Measurements from ENCODE around the gene CA10.

The CA10 gene

DNA sequence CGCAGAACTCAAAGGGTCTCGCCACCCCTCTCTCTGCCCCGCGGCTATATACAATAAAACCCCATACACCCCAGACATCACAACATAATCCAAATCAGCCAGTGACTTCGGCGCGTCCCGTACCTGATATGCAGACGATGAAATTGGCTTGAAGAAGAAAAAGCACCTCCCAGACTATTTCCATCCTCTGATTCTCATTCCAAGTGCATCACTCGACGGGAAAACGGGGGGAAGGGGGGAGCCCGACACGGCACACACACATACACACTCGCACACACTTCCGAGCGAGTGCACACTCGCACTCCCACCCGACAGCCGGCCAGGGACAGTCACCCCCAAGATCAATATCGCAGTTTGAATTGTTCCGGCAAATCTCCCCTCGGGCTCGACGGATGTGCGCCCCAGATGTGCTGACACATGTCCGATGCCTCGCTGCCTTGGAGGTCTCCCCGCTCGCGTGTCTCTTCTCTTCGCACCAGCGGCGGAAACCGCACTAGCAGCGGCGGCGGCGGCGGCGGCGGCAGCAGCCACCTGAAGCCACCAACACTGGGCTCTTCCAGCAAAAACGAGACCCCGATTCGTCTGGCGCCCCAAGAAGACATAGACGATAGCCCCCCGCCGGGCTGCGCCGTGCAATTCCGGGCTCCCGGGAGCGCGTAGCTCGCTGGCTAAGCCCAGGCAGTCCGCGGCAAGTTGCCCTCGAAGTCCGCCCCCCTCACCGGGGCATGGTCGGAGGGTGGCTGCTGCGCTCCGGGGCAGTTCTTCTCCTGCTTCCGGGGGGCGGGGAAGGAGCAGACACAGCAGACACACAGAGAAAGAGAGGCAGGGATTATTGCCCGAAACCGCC is 688 bp downstream of the CA10 start:
- FAIRE-seq (no peak), DNase-seq (ENCODE audit: insufficient read length) (no peak)
- TF ChIP-seq POLR2AphosphoS5 (IDR thresholded peaks at IDR 0.05; ENCODE audit: low read depth, low read length) (no peak), TAF1 (IDR thresholded peaks at IDR 0.05; ENCODE audit: borderline replicate concordance, low read depth, low read length) (no peak), POLR2A (IDR thresholded peaks at IDR 0.05; ENCODE audit: low read depth, low read length) (no peak)

GRCh38 chr17:52156576-52157570 is 1.6 kb downstream of the CA10 start:
- FAIRE-seq (no peak), DNase-seq (ENCODE audit: insufficient read length) (no peak)

DNA sequence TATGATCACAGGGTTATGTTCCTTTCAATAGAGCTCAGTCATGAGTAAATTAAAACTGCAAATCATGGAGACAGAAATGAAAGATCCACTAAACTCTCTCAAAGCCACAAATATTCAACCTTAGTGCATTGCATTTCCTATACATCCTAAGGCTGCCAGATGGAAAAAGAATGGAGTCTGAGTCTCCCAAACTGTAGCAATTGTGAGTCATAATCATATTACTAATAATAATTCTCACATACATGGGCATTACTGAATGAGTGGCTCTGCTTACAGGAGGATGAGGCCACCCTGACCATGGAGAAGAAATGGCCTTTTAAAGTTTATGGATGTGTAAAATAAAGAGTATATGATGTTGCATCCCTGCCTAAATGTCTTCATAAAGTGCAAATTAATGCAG is 3.2 kb downstream of the CA10 start:
- TF ChIP-seq POLR2A (IDR thresholded peaks at IDR 0.05; ENCODE audit: low read depth, low read length) (no peak), POLR2AphosphoS5 (IDR thresholded peaks at IDR 0.05; ENCODE audit: low read depth, low read length) (no peak), TAF1 (IDR thresholded peaks at IDR 0.05; ENCODE audit: borderline replicate concordance, low read depth, low read length) (no peak)
- no peak for FAIRE-seq
- DNase-seq (ENCODE audit: insufficient read length), result no peak

More at GRCh38 chr17:52156576-52157570, 1.6 kb downstream of the CA10 start:
- TF ChIP-seq TAF1 (IDR thresholded peaks at IDR 0.05; ENCODE audit: borderline replicate concordance, low read depth, low read length) (no peak), POLR2AphosphoS5 (IDR thresholded peaks at IDR 0.05; ENCODE audit: low read depth, low read length) (no peak), POLR2A (IDR thresholded peaks at IDR 0.05; ENCODE audit: low read depth, low read length) (no peak)

DNA sequence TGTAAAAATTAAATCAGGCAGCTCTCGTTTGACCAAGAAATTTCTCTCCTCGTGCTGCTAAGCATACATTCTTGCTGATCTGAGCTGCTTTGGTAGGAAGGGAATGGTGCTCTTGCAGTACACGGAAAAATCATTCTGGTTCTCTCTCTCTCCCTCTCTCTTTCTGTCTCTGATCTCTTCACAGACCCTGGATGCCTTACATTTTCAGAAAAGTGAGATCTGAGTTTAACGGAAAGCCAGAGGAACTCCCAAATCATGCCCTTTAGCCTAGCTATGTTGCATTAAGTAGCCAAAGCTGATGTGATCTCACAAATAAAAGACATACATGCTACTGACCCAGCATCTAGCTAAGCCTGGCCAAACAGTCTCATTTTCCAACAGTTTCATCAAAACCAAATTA is 4.0 kb downstream of the CA10 start:
- FAIRE-seq, result no peak

GRCh38 chr17:52150935-52151334 is 7.6 kb downstream of the CA10 start:
- DNase-seq (ENCODE audit: insufficient read length) (no peak), FAIRE-seq (no peak)

More for the DNA sequence above, 4.0 kb downstream of the CA10 start:
- DNase-seq (ENCODE audit: insufficient read length), result no peak
- TF ChIP-seq POLR2AphosphoS5 (IDR thresholded peaks at IDR 0.05; ENCODE audit: low read depth, low read length) (no peak), POLR2A (IDR thresholded peaks at IDR 0.05; ENCODE audit: low read depth, low read length) (no peak), TAF1 (IDR thresholded peaks at IDR 0.05; ENCODE audit: borderline replicate concordance, low read depth, low read length) (no peak)

DNA sequence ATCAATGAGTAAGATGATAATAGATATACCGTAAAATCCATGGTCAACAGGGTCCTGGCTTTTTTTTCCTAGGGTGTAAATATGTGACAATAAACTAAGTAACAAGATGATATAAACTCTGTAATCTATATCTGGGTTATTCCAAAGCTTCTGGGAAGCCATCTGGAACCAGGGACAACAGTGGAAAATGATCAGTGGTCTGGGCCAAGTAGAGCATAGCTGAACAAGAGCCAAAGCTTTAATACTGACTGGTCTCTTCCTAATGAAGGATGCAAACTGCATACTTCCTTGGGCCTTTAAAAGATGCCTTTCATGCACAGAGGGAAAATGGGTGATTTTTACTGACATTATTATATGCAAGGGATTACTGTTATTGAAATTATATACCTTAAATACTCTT is 8.9 kb downstream of the CA10 start:
- TF ChIP-seq POLR2A (IDR thresholded peaks at IDR 0.05; ENCODE audit: low read depth, low read length) (no peak), TAF1 (IDR thresholded peaks at IDR 0.05; ENCODE audit: borderline replicate concordance, low read depth, low read length) (no peak), POLR2AphosphoS5 (IDR thresholded peaks at IDR 0.05; ENCODE audit: low read depth, low read length) (no peak)
- FAIRE-seq, result no peak
- no peak for DNase-seq (ENCODE audit: insufficient read length)

More at GRCh38 chr17:52150935-52151334, 7.6 kb downstream of the CA10 start:
- TF ChIP-seq POLR2A (IDR thresholded peaks at IDR 0.05; ENCODE audit: low read depth, low read length), result no peak
- no peak for TF ChIP-seq TAF1 (IDR thresholded peaks at IDR 0.05; ENCODE audit: borderline replicate concordance, low read depth, low read length)
- TF ChIP-seq POLR2AphosphoS5 (IDR thresholded peaks at IDR 0.05; ENCODE audit: low read depth, low read length), result no peak

DNA sequence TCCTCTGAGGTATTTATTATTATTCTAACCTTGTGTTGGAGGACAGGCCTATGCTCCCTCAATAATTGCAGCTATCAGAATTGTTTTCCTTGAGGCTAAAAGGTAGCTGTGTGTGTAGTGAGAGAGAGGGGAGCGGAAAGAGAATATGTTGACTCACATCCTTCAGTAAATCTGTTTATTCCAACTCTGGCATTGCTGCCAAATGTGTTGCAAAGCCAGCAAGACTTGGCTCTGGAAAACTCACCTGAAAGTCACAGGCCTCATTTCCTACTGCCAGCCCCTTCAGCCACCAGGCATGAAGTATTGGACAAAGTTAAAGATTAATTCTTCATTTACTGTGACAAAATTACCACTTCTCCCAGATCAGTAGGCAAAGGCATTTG is 9.6 kb downstream of the CA10 start:
- no peak for DNase-seq (ENCODE audit: insufficient read length)
- TF ChIP-seq POLR2A (IDR thresholded peaks at IDR 0.05; ENCODE audit: low read depth, low read length) (no peak), TAF1 (IDR thresholded peaks at IDR 0.05; ENCODE audit: borderline replicate concordance, low read depth, low read length) (no peak), POLR2AphosphoS5 (IDR thresholded peaks at IDR 0.05; ENCODE audit: low read depth, low read length) (no peak)
- FAIRE-seq, result no peak

DNA sequence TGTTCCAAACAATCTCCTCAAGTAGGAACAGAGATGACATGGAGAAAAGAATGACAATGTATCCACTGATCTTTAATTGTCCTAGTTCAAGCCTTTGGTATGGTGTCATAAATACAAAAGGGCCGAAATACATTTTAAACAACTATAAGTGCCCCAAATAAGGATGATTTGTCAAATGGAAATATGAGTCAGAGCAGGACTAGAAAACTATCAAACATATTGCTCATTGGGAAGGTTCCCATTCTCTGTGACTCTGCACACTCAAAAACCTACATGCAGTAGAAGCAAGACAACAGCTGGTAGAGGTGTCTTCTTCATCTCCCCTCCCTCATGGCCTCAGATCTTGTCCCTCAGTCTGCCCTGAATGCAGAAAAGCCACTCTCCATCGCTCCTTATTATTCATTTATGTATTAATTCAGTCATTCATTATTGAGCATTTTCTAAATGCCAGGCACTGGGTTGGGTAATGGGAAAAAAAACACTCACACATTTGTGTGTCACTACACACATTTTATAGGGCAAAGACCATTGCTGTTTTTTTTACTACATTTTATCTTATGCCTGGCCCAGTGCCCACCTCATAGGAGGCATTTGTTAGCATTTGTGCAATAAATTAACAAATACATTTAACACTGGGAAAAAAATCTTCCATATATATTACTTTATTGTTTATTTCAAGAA is 10.1 kb downstream of the CA10 start:
- FAIRE-seq (no peak), DNase-seq (ENCODE audit: insufficient read length) (no peak)
- no peak for TF ChIP-seq POLR2AphosphoS5 (IDR thresholded peaks at IDR 0.05; ENCODE audit: low read depth, low read length)
- TF ChIP-seq TAF1 (IDR thresholded peaks at IDR 0.05; ENCODE audit: borderline replicate concordance, low read depth, low read length), result no peak
- no peak for TF ChIP-seq POLR2A (IDR thresholded peaks at IDR 0.05; ENCODE audit: low read depth, low read length)

- FAIRE-seq, result no peak
- DNase-seq (ENCODE audit: insufficient read length), result no peak
- TF ChIP-seq POLR2AphosphoS5 (IDR thresholded peaks at IDR 0.05; ENCODE audit: low read depth, low read length) (no peak), POLR2A (IDR thresholded peaks at IDR 0.05; ENCODE audit: low read depth, low read length) (no peak), TAF1 (IDR thresholded peaks at IDR 0.05; ENCODE audit: borderline replicate concordance, low read depth, low read length) (no peak)
Measured at GRCh38 chr17:52147872-52148271, 10.6 kb downstream of the CA10 start.

- DNase-seq (ENCODE audit: insufficient read length), result no peak
- no peak for TF ChIP-seq POLR2A (IDR thresholded peaks at IDR 0.05; ENCODE audit: low read depth, low read length)
- no peak for FAIRE-seq
Measured at GRCh38 chr17:52147431-52147830, 11.1 kb downstream of the CA10 start.

DNA sequence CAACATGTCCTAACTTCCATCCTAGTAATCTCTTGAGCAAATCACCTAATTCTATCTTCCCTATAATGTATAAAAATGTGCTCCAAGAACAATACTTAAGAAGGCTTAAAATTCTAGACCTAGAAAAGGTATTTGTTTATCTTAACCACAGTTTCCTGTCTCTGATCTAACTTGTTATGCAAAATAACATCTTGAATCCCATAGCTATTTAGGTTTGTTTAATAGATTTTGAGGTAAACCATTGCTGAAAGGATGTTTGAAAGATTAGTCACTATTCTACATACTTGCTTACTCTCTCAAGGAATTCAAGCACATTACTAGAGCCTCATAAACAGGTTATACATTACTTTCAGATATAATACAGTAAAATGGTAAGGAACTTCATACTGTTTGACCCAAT is 13.0 kb downstream of the CA10 start:
- DNase-seq (ENCODE audit: insufficient read length) (no peak), FAIRE-seq (no peak)
- TF ChIP-seq POLR2A (IDR thresholded peaks at IDR 0.05; ENCODE audit: low read depth, low read length) (no peak), POLR2AphosphoS5 (IDR thresholded peaks at IDR 0.05; ENCODE audit: low read depth, low read length) (no peak), TAF1 (IDR thresholded peaks at IDR 0.05; ENCODE audit: borderline replicate concordance, low read depth, low read length) (no peak)
